ENCODE measurements around the gene TRIM65. TPM values are rescaled to one million over a fixed set of nuclear protein-coding genes. Genes with fewer than 3 reads are reported as not detected.
A peak's percentile ranks its signal among the peaks of the same experiment; 100 is the strongest.

Gene TRIM65
- total RNA-seq, 2 donors from 2014 or later, result 12.5 to 21.0 TPM

GRCh38 chr17:75927286-75927922 is 30.7 kb upstream of the TRIM65 start:
- Histone ChIP-seq H3K27ac (no peak overlapping the region), H3K9me3 (no peaks in the 10 kb centered on the region), H3K4me3 (no peak overlapping the region), H3K4me1 (no peaks in the 10 kb centered on the region), H3K36me3 (replicated peaks in 1 of 2; ENCODE audit: insufficient read depth in 1 of 2, low read depth in 2 of 2) (no peaks in the 10 kb centered on the region), H3K27me3 (no peaks in the 10 kb centered on the region)
- intact Hi-C loops (cut with DNase I), result no loop called here
- WGBS, 2 donors, result 62 to 76% methylated on average over 5 to 6 of the region's 6 CpGs
- ATAC-seq (no peak), DNase-seq (peak in 2 of 4 donors; percentile 33)
- TF ChIP-seq POLR2A (IDR thresholded peaks at IDR 0.05) (no peak), CTCF (IDR thresholded peaks at IDR 0.05) (peak in 3 of 7 experiments; percentile 16 to 27 (median 27))

GRCh38 chr17:75926456-75926855 is 29.7 kb upstream of the TRIM65 start:
- ATAC-seq, result no peak
- Histone ChIP-seq H3K27ac (no peak overlapping the region), H3K27me3 (no peaks in the 10 kb centered on the region), H3K36me3 (replicated peaks in 1 of 2; ENCODE audit: insufficient read depth in 1 of 2, low read depth in 2 of 2) (no peaks in the 10 kb centered on the region), H3K4me3 (no peak overlapping the region), H3K4me1 (no peaks in the 10 kb centered on the region), H3K9me3 (no peaks in the 10 kb centered on the region)
- WGBS, 2 donors, result 90 to 96% methylated on average over 4 of the region's 4 CpGs
- intact Hi-C loops (cut with DNase I), result no loop called here
- DNase-seq, result no peak
- TF ChIP-seq POLR2A (IDR thresholded peaks at IDR 0.05), result no peak
- no peak for TF ChIP-seq CTCF (IDR thresholded peaks at IDR 0.05)

GRCh38 chr17:75925912-75926311 is 29.2 kb upstream of the TRIM65 start:
- intact Hi-C loops (cut with DNase I), result no loop called here
- no peak for ATAC-seq
- Histone ChIP-seq H3K27me3 (no peaks in the 10 kb centered on the region), H3K9me3 (no peaks in the 10 kb centered on the region), H3K4me1 (no peaks in the 10 kb centered on the region), H3K27ac (no peak overlapping the region), H3K36me3 (replicated peaks in 1 of 2; ENCODE audit: insufficient read depth in 1 of 2, low read depth in 2 of 2) (no peaks in the 10 kb centered on the region), H3K4me3 (no peak overlapping the region)
- 94 to 95% methylated on average over 12 to 15 of the region's 15 CpGs for WGBS, 2 donors
- no peak for TF ChIP-seq CTCF (IDR thresholded peaks at IDR 0.05)
- no peak for TF ChIP-seq POLR2A (IDR thresholded peaks at IDR 0.05)
- DNase-seq, result no peak

GRCh38 chr17:75925103-75925502 is 28.4 kb upstream of the TRIM65 start:
- DNase-seq (no peak), ATAC-seq (no peak)
- H3K27ac ChIP-seq, result no peak overlapping the region
- TF ChIP-seq CTCF (IDR thresholded peaks at IDR 0.05) (no peak), POLR2A (IDR thresholded peaks at IDR 0.05) (no peak)
- H3K27me3 ChIP-seq, result no peaks in the 10 kb centered on the region
- intact Hi-C loops (cut with DNase I), result no loop called here
- H3K4me3 ChIP-seq, result no peak overlapping the region
- H3K9me3 ChIP-seq, result no peaks in the 10 kb centered on the region
- no peaks in the 10 kb centered on the region for H3K4me1 ChIP-seq
- no peaks in the 10 kb centered on the region for H3K36me3 ChIP-seq (replicated peaks in 1 of 2; ENCODE audit: insufficient read depth in 1 of 2, low read depth in 2 of 2)
- WGBS, 2 donors, result 96% methylated on average over 7 of the region's 11 CpGs; no CpG with 5 or more reads in 1 of the 2 donors
